ENCODE data around the gene LRCH2. TPM values are rescaled to one million over a fixed set of nuclear protein-coding genes. Genes with fewer than 3 reads are reported as not detected.

Gene LRCH2
- total and polyA plus RNA-seq, 9 of the 15 experiments (the other 6 are each of a cell fraction or from before 2014, with no cell fraction given) = 1.4 to 7.2 (median 2.9) TPM

GRCh38 chrX:115226929-115227328 is 7.0 kb downstream of the LRCH2 start:
- Histone ChIP-seq H3K4me1 (replicated peaks in 1 of 2; ENCODE audit: control insufficient read depth in 2 of 2, insufficient read depth in 2 of 2, low read length in 2 of 2) (no peaks in the 10 kb centered on the region), H3K9me1 (ENCODE audit: control insufficient read depth, insufficient read depth, low read length) (no peaks in the 10 kb centered on the region), H2AFZ (ENCODE audit: low read depth, low read length) (no peak overlapping the region), H3K79me2 (ENCODE audit: control insufficient read depth, insufficient read depth, low read length) (no peaks in the 10 kb centered on the region), H3K36me3 (ENCODE audit: control insufficient read depth, insufficient read depth, low read length) (no peaks in the 10 kb centered on the region), H3K9ac (ENCODE audit: insufficient read depth in 1 of 2, low read depth in 2 of 2, low read length in 2 of 2) (no peak overlapping the region), H3K4me3 (no peak overlapping the region), H3K4me2 (ENCODE audit: insufficient read depth, low read length) (no peak overlapping the region), H3K27ac (ENCODE audit: extremely low read depth, low read depth, low read length) (no peak overlapping the region), H3K27me3 (ENCODE audit: control insufficient read depth in 2 of 2, insufficient read depth in 2 of 2, low read length in 2 of 2) (no peaks in the 10 kb centered on the region), H3K9me3 (replicated peaks; ENCODE audit: control insufficient read depth, insufficient read depth, low read depth, low read length) (no peaks in the 10 kb centered on the region), H4K20me1 (replicated peaks; ENCODE audit: control insufficient read depth, insufficient read depth, low read length) (no peaks in the 10 kb centered on the region)
- no TSS peak for BruUV-seq (replicated peaks)
- ATAC-seq = peak; percentile 73; the same call in 2 of the 3 replicates
- peak; percentile 51 for FAIRE-seq
- DNase-seq (ENCODE audit: extremely low read depth in 1 of 4, low spot score in 3 of 4) = peak in 1 of 4 experiments; percentile 15
- intact Hi-C loops (cut with micrococcal nuclease) = loop anchor here (10.0 kb wide), 1 partner anchor 418 kb away; no protein-coding TSS in a partner anchor
- TF ChIP-seq IFI16 (CRISPR knock-in tag; IDR thresholded peaks at IDR 0.05) (no peak), ARID2 (IDR thresholded peaks at IDR 0.05) (no peak), CTCF (IDR thresholded peaks at IDR 0.05 in 2 of 3, conservative IDR thresholded peaks at IDR 0.05 in 1 of 3; ENCODE audit: insufficient read depth in 2 of 3, low read depth in 1 of 3, low read length in 3 of 3) (peak; percentile 36 to 86 (median 59); a peak in 4 of 6 replicates), REST (IDR thresholded peaks at IDR 0.05; ENCODE audit: borderline replicate concordance) (0 out of 2 replicates have a peak, but pooled peaks have one; percentile 5), REST (CRISPR knock-in tag; IDR thresholded peaks at IDR 0.05; ENCODE audit: low read depth) (no peak), HMG20B (CRISPR knock-in tag; IDR thresholded peaks at IDR 0.05) (no peak), RAD21 (CRISPR knock-in tag; conservative IDR thresholded peaks at IDR 0.05 in 1 of 2, IDR thresholded peaks at IDR 0.05 in 1 of 2) (peak in 1 of 2 experiments; percentile 35; a peak in 2 of 4 replicates)
- ChIA-PET CTCF (ENCODE audit: low intra/inter-chr PET ratio) (no interaction called here), POLR2A (no interaction called here)
- 0% methylated on average over 1 of the region's 1 CpG for WGBS (ENCODE audit: insufficient coverage, low coverage, missing lambda C conversion rate)
- in situ Hi-C loops (cut with MboI) = no loop called here

Data from K562 (cell line).